Left ventricle myocardium inferior (tissue), 1 donor: ENCODE results near the gene TSTD2. TPM values are rescaled to one million over a fixed set of nuclear protein-coding genes. Genes with fewer than 3 reads are reported as not detected.

ENCODE experiments used
- DNase-seq: peaks from one replicate; pipeline ENCODE4 v3.0.0-alpha.2; 2020
- H3K27ac ChIP-seq: fragments of 200-600 bp; replicated peaks from 2 replicates; pipeline ENCODE4 v1.8.0; 2021
- H3K27me3 ChIP-seq: fragments of 200-600 bp; 2 replicates; pipeline ENCODE4 v1.8.0; 2021; ENCODE audit warnings: low read depth
- H3K36me3 ChIP-seq: fragments of 200-600 bp; 2 replicates; pipeline ENCODE4 v1.8.0; 2021
- H3K4me1 ChIP-seq: fragments of 200-600 bp; 2 replicates; pipeline ENCODE4 v1.8.0; 2021
- H3K4me3 ChIP-seq: fragments of 200-600 bp; 2 replicates; pipeline ENCODE4 v1.8.0; 2021; ENCODE audit warnings: mild to moderate bottlenecking, moderate library complexity
- H3K9me3 ChIP-seq: fragments of 200-600 bp; replicated peaks from 2 replicates; pipeline ENCODE4 v1.8.0; 2021
- intact Hi-C: fragments of 100-400 bp; cut with micrococcal nuclease; formaldehyde crosslinking; loops from one replicate; pipeline ENCODE4 v1.11.0; 2022
- total RNA-seq: library from RNA; stranded (reverse); fragmentation: NEBNext Ultra II Directional; extraction: Animal tissue kit (Norgen Biotek cat#: 25700); gene quantifications from one replicate; pipeline ENCODE4 v1.2.1, GENCODE V29; 2021
- TF ChIP-seq, protein P1 (sequence below): fragments of 200-600 bp; IDR thresholded peaks from 2 replicates; pipeline ENCODE4 v1.8.0; 2021; ENCODE audit warnings: antibody characterized with exemption, mild to moderate bottlenecking, borderline replicate concordance
- donor health status: DM: no; HTN: yes; CAD: no; lungs with severe emphysema.

TSTD2 gene
- total RNA-seq, 1 donor from 2014 or later = 24.5 TPM

DNA sequence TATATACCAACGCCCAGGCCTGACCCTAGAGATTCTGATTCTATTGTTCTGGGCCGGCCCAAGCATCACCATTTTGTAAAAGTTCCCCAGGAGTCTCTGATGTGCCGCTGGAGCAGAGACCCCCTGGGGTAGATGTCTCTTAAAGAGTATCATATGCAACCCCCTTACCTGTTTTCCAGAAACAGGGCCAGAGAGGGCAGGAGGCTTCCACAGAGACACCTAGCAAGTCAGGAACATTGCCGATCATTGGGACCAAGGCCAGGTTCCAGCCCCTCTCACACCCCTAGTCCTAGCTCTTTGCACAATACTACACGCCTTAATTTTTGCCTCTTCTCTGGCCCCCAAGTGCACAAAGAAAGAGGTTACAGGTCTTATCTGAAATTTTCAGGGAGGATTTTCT lies 67.9 kb downstream of the TSTD2 start:
- peaks cover 28% of the 10 kb centered on the region for H3K36me3 ChIP-seq
- peak overlapping the region; percentile 75 for H3K27ac ChIP-seq
- H3K4me1 ChIP-seq = peaks cover 56% of the 10 kb centered on the region
- no peaks in the 10 kb centered on the region for H3K27me3 ChIP-seq
- no peaks in the 10 kb centered on the region for H3K9me3 ChIP-seq
- intact Hi-C loops = no loop called here
- no peak overlapping the region for H3K4me3 ChIP-seq
- TF ChIP-seq, protein P1, sequence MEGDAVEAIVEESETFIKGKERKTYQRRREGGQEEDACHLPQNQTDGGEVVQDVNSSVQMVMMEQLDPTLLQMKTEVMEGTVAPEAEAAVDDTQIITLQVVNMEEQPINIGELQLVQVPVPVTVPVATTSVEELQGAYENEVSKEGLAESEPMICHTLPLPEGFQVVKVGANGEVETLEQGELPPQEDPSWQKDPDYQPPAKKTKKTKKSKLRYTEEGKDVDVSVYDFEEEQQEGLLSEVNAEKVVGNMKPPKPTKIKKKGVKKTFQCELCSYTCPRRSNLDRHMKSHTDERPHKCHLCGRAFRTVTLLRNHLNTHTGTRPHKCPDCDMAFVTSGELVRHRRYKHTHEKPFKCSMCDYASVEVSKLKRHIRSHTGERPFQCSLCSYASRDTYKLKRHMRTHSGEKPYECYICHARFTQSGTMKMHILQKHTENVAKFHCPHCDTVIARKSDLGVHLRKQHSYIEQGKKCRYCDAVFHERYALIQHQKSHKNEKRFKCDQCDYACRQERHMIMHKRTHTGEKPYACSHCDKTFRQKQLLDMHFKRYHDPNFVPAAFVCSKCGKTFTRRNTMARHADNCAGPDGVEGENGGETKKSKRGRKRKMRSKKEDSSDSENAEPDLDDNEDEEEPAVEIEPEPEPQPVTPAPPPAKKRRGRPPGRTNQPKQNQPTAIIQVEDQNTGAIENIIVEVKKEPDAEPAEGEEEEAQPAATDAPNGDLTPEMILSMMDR = no peak
- no peak for DNase-seq

DNA sequence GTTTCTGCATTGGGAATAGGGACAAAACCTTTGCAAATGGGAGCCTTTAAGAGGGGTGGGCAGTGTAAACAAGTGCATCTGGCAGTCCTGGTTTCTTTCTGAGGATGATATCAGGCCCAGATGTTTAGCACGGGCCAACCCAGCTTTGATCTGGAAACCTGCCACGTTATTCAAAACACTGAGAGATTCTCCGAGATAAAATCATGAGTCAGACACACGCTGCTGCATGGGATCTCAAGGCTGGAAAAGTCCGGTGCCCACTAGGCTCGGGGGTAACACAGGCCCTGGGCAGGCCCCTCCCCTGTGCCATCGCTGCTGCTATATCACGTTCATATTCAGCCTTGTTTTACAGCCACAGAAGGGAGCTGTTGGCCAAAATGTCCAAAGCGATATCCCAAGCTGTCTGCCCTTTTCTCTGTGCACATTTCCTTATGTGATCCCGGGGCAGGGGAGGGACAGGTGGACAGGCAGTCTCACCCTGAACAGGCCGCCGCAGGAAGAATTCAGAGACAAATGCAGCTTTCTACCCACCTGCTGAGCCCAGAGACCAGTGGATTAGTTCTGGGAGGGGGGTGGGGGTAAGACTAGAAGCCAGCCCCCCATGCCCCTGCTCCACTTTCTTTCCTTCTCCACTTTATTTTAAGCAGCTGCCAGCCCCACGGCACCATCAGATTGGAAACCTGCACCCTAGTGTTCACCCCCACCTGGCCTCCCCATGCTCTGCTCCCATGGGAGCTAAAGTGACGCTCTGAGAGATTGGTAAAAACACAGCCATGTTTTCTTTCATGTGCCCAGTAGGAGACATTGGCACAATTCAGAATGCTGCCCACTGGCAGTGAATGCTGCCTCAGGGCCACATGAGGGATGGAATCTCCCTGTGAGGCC lies 68.6 kb downstream of the TSTD2 start:
- intact Hi-C loops = no loop called here
- no peaks in the 10 kb centered on the region for H3K27me3 ChIP-seq
- peaks cover 56% of the 10 kb centered on the region for H3K4me1 ChIP-seq
- H3K27ac ChIP-seq = peak overlapping the region; percentile 75
- TF ChIP-seq, protein P1 = no peak
- peak overlapping the region; percentile 7 for H3K4me3 ChIP-seq
- no peaks in the 10 kb centered on the region for H3K9me3 ChIP-seq
- no peak for DNase-seq
- H3K36me3 ChIP-seq = peaks cover 21% of the 10 kb centered on the region

DNA sequence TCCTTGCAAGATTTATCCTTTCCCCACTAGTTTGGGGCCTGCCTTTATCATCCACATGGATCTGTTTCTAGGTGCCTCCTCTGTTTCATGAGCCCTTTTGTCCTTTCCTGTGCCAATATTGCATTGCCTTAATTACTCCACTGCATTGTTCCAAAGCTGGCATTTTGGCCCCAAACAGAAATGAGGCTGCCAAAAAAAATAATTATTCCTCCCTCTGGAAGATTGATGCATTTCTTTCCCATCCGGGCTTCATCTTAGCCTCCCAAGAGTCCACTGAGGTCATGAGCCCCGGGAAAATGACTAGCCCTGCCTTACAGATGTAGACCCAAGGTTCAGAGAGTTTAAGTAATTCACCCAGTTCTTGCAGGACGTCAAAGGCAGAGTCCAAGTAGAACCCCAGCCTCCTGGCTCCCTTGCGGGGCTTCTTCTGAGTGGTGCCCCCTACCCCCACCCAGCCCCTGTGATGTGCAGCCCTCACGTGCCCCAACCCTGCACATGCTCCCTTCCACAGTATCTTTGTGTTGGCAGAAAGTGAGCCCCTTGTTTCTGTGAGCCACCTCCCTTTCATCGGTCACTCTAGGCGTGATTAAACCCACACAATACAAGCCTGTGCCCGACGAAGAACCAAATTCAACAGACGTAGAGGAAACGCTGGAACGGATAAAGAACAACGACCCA lies 69.6 kb downstream of the TSTD2 start:
- DNase-seq = no peak
- Histone ChIP-seq H3K27ac (peak overlapping the region; percentile 75), H3K4me3 (no peak overlapping the region), H3K27me3 (no peaks in the 10 kb centered on the region), H3K36me3 (peaks cover 12% of the 10 kb centered on the region), H3K4me1 (peaks cover 65% of the 10 kb centered on the region), H3K9me3 (no peaks in the 10 kb centered on the region)
- intact Hi-C loops = no loop called here
- TF ChIP-seq, protein P1 = no peak

DNA sequence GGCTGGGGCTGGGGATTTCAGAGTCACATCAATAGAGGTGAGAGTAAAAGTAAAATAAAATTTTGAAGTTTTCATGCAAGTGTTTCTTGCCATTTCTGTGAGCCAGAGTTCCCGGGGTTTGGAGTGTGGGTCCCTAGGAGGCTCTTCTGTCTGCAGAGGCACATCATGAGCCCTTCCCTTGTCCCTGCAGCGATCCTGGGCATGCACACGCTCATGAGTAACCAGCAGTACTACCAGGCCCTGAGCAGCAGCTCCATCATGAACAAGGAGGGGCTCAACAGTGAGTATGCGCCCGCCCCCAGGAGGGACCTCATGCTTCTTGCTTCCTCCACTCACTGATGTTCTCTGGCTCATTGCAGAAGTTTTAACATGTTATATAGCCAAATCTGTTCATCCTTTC lies 70.6 kb downstream of the TSTD2 start:
- Histone ChIP-seq H3K27ac (peak overlapping the region; percentile 75), H3K36me3 (peaks cover 8% of the 10 kb centered on the region), H3K4me1 (peaks cover 74% of the 10 kb centered on the region), H3K27me3 (no peaks in the 10 kb centered on the region), H3K9me3 (no peaks in the 10 kb centered on the region), H3K4me3 (no peak overlapping the region)
- intact Hi-C loops = no loop called here
- no peak for DNase-seq
- TF ChIP-seq, protein P1 = no peak

DNA sequence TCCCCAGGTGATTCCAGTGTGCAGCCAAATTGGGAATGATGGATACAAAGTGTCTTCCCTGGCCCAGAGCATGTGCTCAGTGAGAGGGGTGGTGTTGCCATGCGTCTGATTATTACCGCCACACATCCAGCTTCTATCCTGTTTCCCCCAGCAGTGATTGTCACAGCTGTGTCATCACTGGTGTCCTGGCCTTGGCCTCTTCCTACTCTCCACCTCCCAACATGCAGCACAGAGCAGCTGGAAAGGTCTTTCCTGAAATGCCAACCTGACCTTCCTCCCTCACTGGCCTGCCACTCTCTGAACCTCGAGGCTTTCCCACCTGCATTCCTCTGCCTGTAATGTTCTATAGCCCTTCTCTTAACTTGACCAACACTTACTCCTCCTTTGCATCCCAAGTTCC lies 71.7 kb downstream of the TSTD2 start:
- TF ChIP-seq, protein P1 = no peak
- Histone ChIP-seq H3K4me3 (no peak overlapping the region), H3K27me3 (no peaks in the 10 kb centered on the region), H3K9me3 (no peaks in the 10 kb centered on the region), H3K36me3 (peaks cover 8% of the 10 kb centered on the region), H3K4me1 (peaks cover 84% of the 10 kb centered on the region), H3K27ac (peak overlapping the region; percentile 75)
- intact Hi-C loops = no loop called here
- DNase-seq = no peak
